ENCODE measurements around the gene RYR1.

DNA sequence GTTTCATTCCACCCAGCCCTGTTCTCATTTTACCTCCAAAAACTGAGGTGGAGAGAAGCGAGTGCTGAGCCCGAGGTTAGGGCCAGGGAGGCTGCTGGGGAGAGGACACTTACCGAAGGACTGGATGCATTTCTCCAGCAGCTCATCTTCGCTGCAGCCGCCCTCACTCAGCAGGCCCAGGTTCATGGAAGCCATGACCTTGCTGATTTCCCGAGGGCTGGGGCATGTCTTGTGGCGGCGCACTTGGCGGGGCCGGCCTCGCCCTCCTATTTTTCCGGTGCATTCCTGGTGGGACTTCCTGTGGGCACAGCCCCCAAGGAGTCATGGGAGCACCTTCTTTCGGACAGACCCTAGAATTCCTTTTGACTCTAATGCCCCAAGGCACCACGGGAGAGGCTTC is 11.6 kb upstream of the RYR1 start:
- TF ChIP-seq, protein P1, sequence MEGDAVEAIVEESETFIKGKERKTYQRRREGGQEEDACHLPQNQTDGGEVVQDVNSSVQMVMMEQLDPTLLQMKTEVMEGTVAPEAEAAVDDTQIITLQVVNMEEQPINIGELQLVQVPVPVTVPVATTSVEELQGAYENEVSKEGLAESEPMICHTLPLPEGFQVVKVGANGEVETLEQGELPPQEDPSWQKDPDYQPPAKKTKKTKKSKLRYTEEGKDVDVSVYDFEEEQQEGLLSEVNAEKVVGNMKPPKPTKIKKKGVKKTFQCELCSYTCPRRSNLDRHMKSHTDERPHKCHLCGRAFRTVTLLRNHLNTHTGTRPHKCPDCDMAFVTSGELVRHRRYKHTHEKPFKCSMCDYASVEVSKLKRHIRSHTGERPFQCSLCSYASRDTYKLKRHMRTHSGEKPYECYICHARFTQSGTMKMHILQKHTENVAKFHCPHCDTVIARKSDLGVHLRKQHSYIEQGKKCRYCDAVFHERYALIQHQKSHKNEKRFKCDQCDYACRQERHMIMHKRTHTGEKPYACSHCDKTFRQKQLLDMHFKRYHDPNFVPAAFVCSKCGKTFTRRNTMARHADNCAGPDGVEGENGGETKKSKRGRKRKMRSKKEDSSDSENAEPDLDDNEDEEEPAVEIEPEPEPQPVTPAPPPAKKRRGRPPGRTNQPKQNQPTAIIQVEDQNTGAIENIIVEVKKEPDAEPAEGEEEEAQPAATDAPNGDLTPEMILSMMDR (IDR thresholded peaks at IDR 0.05) = no peak
- TF ChIP-seq POLR2A (IDR thresholded peaks at IDR 0.05) = no peak
- TF ChIP-seq POLR2AphosphoS5 (IDR thresholded peaks at IDR 0.05) = no peak
- no peak for TF ChIP-seq EP300 (IDR thresholded peaks at IDR 0.05)

Data from gastroesophageal sphincter (tissue), 3 donors.